Natural killer cell (primary cell): ENCODE data around the gene TPRN. TPM values are rescaled to one million over a fixed set of nuclear protein-coding genes. Genes with fewer than 3 reads are reported as not detected.

Experiments
- ATAC-seq, 3 donors: fragments of 150-1000 bp in 2 of 3; fragments of 200-7000 bp in 1 of 3; cut with Tn5 transposase; 1 replicate in 1 of 3; 2 replicates in 2 of 3; pipeline ENCODE4 v1.10.0; 2021; ENCODE audit warnings: mild to moderate bottlenecking in 2 of 3, moderate library complexity in 2 of 3
- DNase-seq, 2 donors: peaks; one replicate each; pipeline versions ENCODE4 v3.0.0 to v3.0.0-alpha.2; 2013 to 2021; ENCODE audit warnings: mixed read lengths in 1 of 2
- H3K27ac ChIP-seq: one replicate; pipeline ENCODE4 v1.5.1; 2013; ENCODE audit warnings: mild to moderate bottlenecking, low read length
- H3K27me3 ChIP-seq: one replicate; pipeline ENCODE4 v1.6.1; 2013; ENCODE audit warnings: low read length; ENCODE audit not compliant: control insufficient read depth, insufficient read depth
- H3K36me3 ChIP-seq: one replicate; pipeline ENCODE4 v1.6.1; 2013; ENCODE audit warnings: low read length; ENCODE audit not compliant: control insufficient read depth, insufficient read depth
- H3K4me1 ChIP-seq: one replicate; pipeline ENCODE4 v1.6.1; 2013; ENCODE audit warnings: low read length; ENCODE audit not compliant: control insufficient read depth, insufficient read depth
- H3K4me3 ChIP-seq: one replicate; pipeline ENCODE4 v1.5.1; 2013; ENCODE audit warnings: low read length
- H3K9me3 ChIP-seq: one replicate; pipeline ENCODE4 v1.6.1; 2013; ENCODE audit warnings: low read length; ENCODE audit not compliant: control insufficient read depth, insufficient read depth
- H3K27ac Mint-ChIP-seq, 2 donors: one replicate each; pipeline ENCODE4 v1.8.0; 2022; ENCODE audit warnings: mild to moderate bottlenecking in 2 of 2, mixed read lengths in 2 of 2, moderate library complexity in 1 of 2
- H3K27me3 Mint-ChIP-seq, 2 donors: one replicate each; pipeline ENCODE4 v1.8.0; 2022; ENCODE audit warnings: low read depth in 2 of 2, mixed read lengths in 2 of 2
- H3K36me3 Mint-ChIP-seq: one replicate; pipeline ENCODE4 v1.8.0; 2022; ENCODE audit warnings: mixed read lengths
- H3K4me1 Mint-ChIP-seq, 2 donors: one replicate each; pipeline ENCODE4 v1.8.0; 2022; ENCODE audit warnings: mixed read lengths in 2 of 2
- H3K4me3 Mint-ChIP-seq: one replicate; pipeline ENCODE4 v1.8.0; 2022; ENCODE audit warnings: mild to moderate bottlenecking, moderate library complexity, mixed read lengths
- H3K9me3 Mint-ChIP-seq, 2 donors: one replicate each; pipeline ENCODE4 v1.8.0; 2022; ENCODE audit warnings: mixed read lengths in 2 of 2
- WGBS: methylation state at CpG from one replicate; pipeline ENCODE4 v1.1.7; 2013; ENCODE audit warnings: missing lambda C conversion rate; ENCODE audit not compliant: insufficient coverage; 5-methylcytosine and 5-hydroxymethylcytosine counted together
- intact Hi-C: fragments of 100-400 bp; cut with micrococcal nuclease; formaldehyde crosslinking; loops from one replicate; pipeline ENCODE4 v1.14.2; 2022
- total RNA-seq, 4 donors: library from RNA; stranded (reverse); fragments of 120-200 nt in 1 of 4; gene quantifications; one replicate each; pipeline versions ENCODE4 v1.2.3 to v1.2.4, GENCODE V29; 2013 to 2022
- TF ChIP-seq, protein P1 (sequence below): fragments of 200-600 bp; IDR thresholded peaks from one replicate; pipeline ENCODE4 v1.8.0; 2022; ENCODE audit warnings: antibody characterized with exemption

Gene TPRN
- total RNA-seq, 3 donors from 2014 or later (not counting 1 experiment from before 2014, with no cell fraction given): 8.2 to 10.6 (median 8.4) TPM

DNA sequence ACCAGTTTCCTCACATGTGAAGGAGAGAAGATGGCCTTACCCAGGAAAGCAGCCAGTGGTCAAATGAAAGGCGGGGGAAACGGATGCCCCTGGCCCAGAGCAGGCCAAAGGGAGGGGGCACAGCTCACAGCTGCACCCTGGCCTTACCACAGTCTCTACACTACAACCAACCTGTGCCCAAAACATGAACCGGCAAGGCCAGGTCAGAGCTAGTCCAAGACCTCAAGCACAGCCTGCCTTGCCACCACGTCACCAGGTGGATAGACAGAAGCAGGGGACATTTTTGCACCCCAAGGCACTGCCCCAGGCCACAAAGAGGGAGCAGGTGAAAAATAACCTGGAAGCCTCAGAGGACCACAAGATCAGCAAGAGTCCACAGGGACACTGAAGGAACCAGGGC is 57.1 kb downstream of the TPRN start:
- 53% methylated on average over 4 of the region's 4 CpGs for WGBS

DNA sequence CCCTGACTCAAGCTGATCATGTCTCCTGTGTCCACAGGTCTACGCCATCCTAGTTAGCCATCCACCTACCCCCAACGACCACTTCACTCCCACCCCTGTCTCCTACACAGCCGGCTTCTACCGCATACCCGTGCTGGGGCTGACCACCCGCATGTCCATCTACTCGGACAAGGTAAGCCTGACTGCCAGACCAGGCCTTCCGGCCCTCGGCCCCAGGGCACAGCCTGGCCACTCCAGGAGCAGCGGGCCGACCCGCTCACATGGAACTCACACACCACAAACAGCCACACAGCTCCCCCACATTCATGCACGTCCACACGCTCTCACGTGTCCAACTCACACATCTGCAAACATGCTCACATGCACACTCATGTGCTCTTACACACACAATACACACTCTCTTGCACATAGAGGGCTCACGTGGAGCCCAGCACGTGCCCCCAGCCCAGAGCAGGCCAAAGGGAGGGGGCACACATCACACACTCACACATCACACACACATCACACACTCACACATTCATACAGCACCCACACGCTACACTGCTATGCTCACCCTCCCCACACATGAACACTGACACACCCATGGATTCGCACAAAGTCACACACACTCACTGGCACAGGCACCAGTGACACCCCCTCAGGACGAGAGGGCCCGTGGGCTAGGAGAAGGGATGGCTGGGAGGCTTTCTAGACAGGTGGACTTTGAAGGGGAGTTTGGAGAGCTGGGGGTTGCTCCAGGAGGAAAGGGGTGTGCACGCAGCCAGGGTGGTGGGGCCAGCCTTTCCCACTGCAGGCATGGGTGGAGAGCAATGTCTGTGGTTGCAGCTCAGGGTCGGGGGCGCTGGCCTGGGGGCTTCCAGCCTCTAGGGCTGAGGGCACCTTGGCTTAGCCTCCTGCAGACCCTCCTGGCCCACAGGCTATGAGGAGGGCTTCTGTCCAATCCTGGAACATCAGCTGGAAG is 58.3 kb downstream of the TPRN start:
- DNase-seq (no peak), ATAC-seq (no peak)
- H3K27me3 Mint-ChIP-seq: peaks cover 8 to 30% of the 10 kb centered on the region in 2 donors
- intact Hi-C loops: no loop called here
- H3K4me1 Mint-ChIP-seq: peaks cover 0 to 6% of the 10 kb centered on the region in 2 donors
- Histone ChIP-seq H3K4me1 (peaks cover 4% of the 10 kb centered on the region), H3K27ac (no peak overlapping the region), H3K9me3 (no peaks in the 10 kb centered on the region), H3K36me3 (no peaks in the 10 kb centered on the region), H3K4me3 (no peak overlapping the region), H3K27me3 (peaks cover 24% of the 10 kb centered on the region)
- H3K9me3 Mint-ChIP-seq: no peaks in the 10 kb centered on the region
- H3K36me3 Mint-ChIP-seq: no peaks in the 10 kb centered on the region
- no peak overlapping the region for H3K27ac Mint-ChIP-seq
- WGBS: 80% methylated on average over 23 of the region's 24 CpGs
- no peak overlapping the region for H3K4me3 Mint-ChIP-seq
- TF ChIP-seq, protein P1, sequence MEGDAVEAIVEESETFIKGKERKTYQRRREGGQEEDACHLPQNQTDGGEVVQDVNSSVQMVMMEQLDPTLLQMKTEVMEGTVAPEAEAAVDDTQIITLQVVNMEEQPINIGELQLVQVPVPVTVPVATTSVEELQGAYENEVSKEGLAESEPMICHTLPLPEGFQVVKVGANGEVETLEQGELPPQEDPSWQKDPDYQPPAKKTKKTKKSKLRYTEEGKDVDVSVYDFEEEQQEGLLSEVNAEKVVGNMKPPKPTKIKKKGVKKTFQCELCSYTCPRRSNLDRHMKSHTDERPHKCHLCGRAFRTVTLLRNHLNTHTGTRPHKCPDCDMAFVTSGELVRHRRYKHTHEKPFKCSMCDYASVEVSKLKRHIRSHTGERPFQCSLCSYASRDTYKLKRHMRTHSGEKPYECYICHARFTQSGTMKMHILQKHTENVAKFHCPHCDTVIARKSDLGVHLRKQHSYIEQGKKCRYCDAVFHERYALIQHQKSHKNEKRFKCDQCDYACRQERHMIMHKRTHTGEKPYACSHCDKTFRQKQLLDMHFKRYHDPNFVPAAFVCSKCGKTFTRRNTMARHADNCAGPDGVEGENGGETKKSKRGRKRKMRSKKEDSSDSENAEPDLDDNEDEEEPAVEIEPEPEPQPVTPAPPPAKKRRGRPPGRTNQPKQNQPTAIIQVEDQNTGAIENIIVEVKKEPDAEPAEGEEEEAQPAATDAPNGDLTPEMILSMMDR: no peak

More for the DNA sequence above, 57.1 kb downstream of the TPRN start:
- Mint-ChIP-seq H3K36me3 (no peaks in the 10 kb centered on the region), H3K27ac (no peak overlapping the region), H3K9me3 (no peaks in the 10 kb centered on the region), H3K4me1 (no peaks in the 10 kb centered on the region), H3K4me3 (no peak overlapping the region), H3K27me3 (peaks cover 8 to 25% of the 10 kb centered on the region in 2 donors)
- no peak for DNase-seq
- H3K9me3 ChIP-seq: no peaks in the 10 kb centered on the region
- peaks cover 3% of the 10 kb centered on the region for H3K4me1 ChIP-seq
- intact Hi-C loops: no loop called here
- ATAC-seq: no peak
- H3K27ac ChIP-seq: no peak overlapping the region
- H3K27me3 ChIP-seq: peaks cover 16% of the 10 kb centered on the region
- H3K36me3 ChIP-seq: no peaks in the 10 kb centered on the region
- TF ChIP-seq, protein P1: no peak
- no peak overlapping the region for H3K4me3 ChIP-seq

Other genes with a start within 250 kb of the TPRN start
- 10 to 100 TPM in 1 of 3 donors, 1 to 10 TPM in 2; 9.2 to 11.3 (median 9.8) TPM for gene LCN12, start 248.5 kb downstream of the TPRN start, total RNA-seq
- 100 to 1,000 TPM; 157 to 361 (median 296) TPM for gene PTGDS, start 223.2 kb downstream of the TPRN start, total RNA-seq
- gene LCNL1, start 217.7 kb downstream of the TPRN start, total RNA-seq: 1 to 10 TPM; 4.9 to 8.4 (median 8.2) TPM
- 100 to 1,000 TPM; 161 to 188 (median 161) TPM for gene PAXX, start 208.3 kb downstream of the TPRN start, total RNA-seq
- 100 to 1,000 TPM; 144 to 286 (median 161) TPM for gene CLIC3, start 204.2 kb downstream of the TPRN start, total RNA-seq
- gene ABCA2, start 172.5 kb downstream of the TPRN start, total RNA-seq: 100 to 1,000 TPM; 356 to 416 (median 357) TPM
- 1 to 10 TPM in 2 of 3 donors, under 1 TPM in 1; 0.99 to 5.1 (median 3.9) TPM for gene FUT7, start 168.7 kb downstream of the TPRN start, total RNA-seq
- 1 to 10 TPM in 2 of 3 donors, under 1 TPM in 1; 0.87 to 5.6 (median 3.4) TPM for gene NPDC1, start 154.6 kb downstream of the TPRN start, total RNA-seq
- gene ENTPD2, start 146.7 kb downstream of the TPRN start, total RNA-seq: not detected
- gene SAPCD2, start 130.2 kb downstream of the TPRN start, total RNA-seq: 1 to 10 TPM in 2 of 3 donors, under 1 TPM in 1; 0.59 to 2.6 (median 1.0) TPM
- 10 to 100 TPM; 10.5 to 25.8 (median 19.3) TPM for gene UAP1L1, start 123.2 kb downstream of the TPRN start, total RNA-seq
- gene MAN1B1, start 113.8 kb downstream of the TPRN start, total RNA-seq: 10 to 100 TPM; 75.1 to 99.4 (median 80.4) TPM
- gene DPP7, start 86.0 kb downstream of the TPRN start, total RNA-seq: 100 to 1,000 TPM; 233 to 264 (median 251) TPM
- not detected for gene GRIN1, start 61.6 kb downstream of the TPRN start, total RNA-seq
- not detected for gene LRRC26, start 30.7 kb downstream of the TPRN start, total RNA-seq
- gene TMEM210, start 28.7 kb downstream of the TPRN start, total RNA-seq: not detected
- gene ANAPC2, start 12.2 kb downstream of the TPRN start, total RNA-seq: 100 to 1,000 TPM; 146 to 172 (median 171) TPM
- gene SSNA1, start 12.1 kb downstream of the TPRN start, total RNA-seq: 10 to 100 TPM; 45.1 to 53.5 (median 52.2) TPM
- gene TMEM203, start 4.9 kb upstream of the TPRN start, total RNA-seq: 10 to 100 TPM; 22.1 to 30.5 (median 27.1) TPM
- 10 to 100 TPM; 31.1 to 36.0 (median 31.9) TPM for gene NDOR1, start 5.0 kb upstream of the TPRN start, total RNA-seq
- 1 to 10 TPM in 1 of 3 donors, under 1 TPM in 2; 0.82 to 1.6 (median 0.93) TPM for gene RNF208, start 21.5 kb upstream of the TPRN start, total RNA-seq
- under 1 TPM in 1 of 3 donors, not detected in 2; 0.38 TPM for gene CYSRT1, start 24.4 kb upstream of the TPRN start, total RNA-seq
- not detected for gene RNF224, start 26.8 kb upstream of the TPRN start, total RNA-seq
- gene SLC34A3, start 30.2 kb upstream of the TPRN start, total RNA-seq: not detected
- gene TUBB4B, start 40.5 kb upstream of the TPRN start, total RNA-seq: 100 to 1,000 TPM in 1 of 3 donors, 10 to 100 TPM in 2; 84.4 to 121 (median 93.9) TPM
- gene STPG3, start 50.5 kb upstream of the TPRN start, total RNA-seq: not detected
- 10 to 100 TPM; 42.9 to 53.8 (median 52.6) TPM for gene NELFB, start 54.6 kb upstream of the TPRN start, total RNA-seq
- gene TOR4A, start 77.0 kb upstream of the TPRN start, total RNA-seq: 10 to 100 TPM; 16.3 to 24.6 (median 19.2) TPM
- gene NRARP, start 101.5 kb upstream of the TPRN start, total RNA-seq: 1 to 10 TPM in 2 of 3 donors, under 1 TPM in 1; 0.88 to 2.3 (median 1.2) TPM
- gene EXD3, start 222.4 kb upstream of the TPRN start, total RNA-seq: 10 to 100 TPM; 28.0 to 35.3 (median 29.6) TPM
- gene NOXA1, start 222.7 kb upstream of the TPRN start, total RNA-seq: 1 to 10 TPM; 4.7 to 10.0 (median 7.7) TPM
- not detected for gene ENTPD8, start 240.6 kb upstream of the TPRN start, total RNA-seq